ENCODE measurements around the gene CYFIP2. TPM values are rescaled to one million over a fixed set of nuclear protein-coding genes. Genes with fewer than 3 reads are reported as not detected.

The CYFIP2 gene
- total and polyA plus RNA-seq, 2 donors (not counting 1 experiment from before 2014, with no cell fraction given): 5.0 to 27.6 TPM

- H3K4me1 ChIP-seq (ENCODE audit: control insufficient read depth, extremely low read depth, insufficient read depth, low read length): no peaks in the 10 kb centered on the region
- no peaks in the 10 kb centered on the region for H4K20me1 ChIP-seq (ENCODE audit: control insufficient read depth, extremely low read depth, insufficient read depth, low read length)
- no peaks in the 10 kb centered on the region for H3K36me3 ChIP-seq (ENCODE audit: control insufficient read depth, insufficient read depth, low read length)
- H3K9ac ChIP-seq (ENCODE audit: insufficient read depth, low read length): no peak overlapping the region
- H3K4me3 ChIP-seq (replicated peaks in 1 of 4; ENCODE audit: control extremely low read depth in 1 of 4, insufficient read depth in 1 of 4, low read depth in 3 of 4, low read length in 4 of 4): no peak overlapping the region
- no peak for DNase-seq (ENCODE audit: low read depth in 2 of 2)
- no peak overlapping the region for H2AFZ ChIP-seq (ENCODE audit: low read length)
- H3K27ac ChIP-seq (ENCODE audit: insufficient read depth, low read length): no peak overlapping the region
- no peak overlapping the region for H3K4me2 ChIP-seq (ENCODE audit: extremely low read depth, insufficient read depth, low read length)
- H3K27me3 ChIP-seq (ENCODE audit: control insufficient read depth, insufficient read depth, low read length): no peaks in the 10 kb centered on the region
- TF ChIP-seq EZH2 (IDR thresholded peaks at IDR 0.05; ENCODE audit: low read length, missing control alignments): no peak
- no peak for TF ChIP-seq CTCF (conservative IDR thresholded peaks at IDR 0.05 in 1 of 2, IDR thresholded peaks at IDR 0.05 in 1 of 2; ENCODE audit: low read depth in 1 of 2, low read length in 2 of 2)
- no peaks in the 10 kb centered on the region for H3K79me2 ChIP-seq (ENCODE audit: control insufficient read depth, insufficient read depth, low read length)
- no peaks in the 10 kb centered on the region for H3K9me3 ChIP-seq (ENCODE audit: control insufficient read depth, insufficient read depth, low read depth, low read length)
These were observed 81.6 kb downstream of the CYFIP2 start for GRCh38 chr5:157347301-157348048.

- H3K36me3 ChIP-seq (ENCODE audit: control insufficient read depth, insufficient read depth, low read length): no peaks in the 10 kb centered on the region
- H3K79me2 ChIP-seq (ENCODE audit: control insufficient read depth, insufficient read depth, low read length): no peaks in the 10 kb centered on the region
- no peak overlapping the region for H3K27ac ChIP-seq (ENCODE audit: insufficient read depth, low read length)
- H3K4me3 ChIP-seq (replicated peaks in 1 of 4; ENCODE audit: control extremely low read depth in 1 of 4, insufficient read depth in 1 of 4, low read depth in 3 of 4, low read length in 4 of 4): no peak overlapping the region
- H3K9me3 ChIP-seq (ENCODE audit: control insufficient read depth, insufficient read depth, low read depth, low read length): no peaks in the 10 kb centered on the region
- H3K9ac ChIP-seq (ENCODE audit: insufficient read depth, low read length): no peak overlapping the region
- no peaks in the 10 kb centered on the region for H4K20me1 ChIP-seq (ENCODE audit: control insufficient read depth, extremely low read depth, insufficient read depth, low read length)
- H3K4me2 ChIP-seq (ENCODE audit: extremely low read depth, insufficient read depth, low read length): no peak overlapping the region
- DNase-seq (ENCODE audit: low read depth in 2 of 2): no peak
- no peak for TF ChIP-seq EZH2 (IDR thresholded peaks at IDR 0.05; ENCODE audit: low read length, missing control alignments)
- TF ChIP-seq CTCF (conservative IDR thresholded peaks at IDR 0.05 in 1 of 2, IDR thresholded peaks at IDR 0.05 in 1 of 2; ENCODE audit: low read depth in 1 of 2, low read length in 2 of 2): no peak
- H2AFZ ChIP-seq (ENCODE audit: low read length): no peak overlapping the region
- no peaks in the 10 kb centered on the region for H3K4me1 ChIP-seq (ENCODE audit: control insufficient read depth, extremely low read depth, insufficient read depth, low read length)
- no peaks in the 10 kb centered on the region for H3K27me3 ChIP-seq (ENCODE audit: control insufficient read depth, insufficient read depth, low read length)
These were observed 82.1 kb downstream of the CYFIP2 start for GRCh38 chr5:157348049-157348400.

- no peaks in the 10 kb centered on the region for H4K20me1 ChIP-seq (ENCODE audit: control insufficient read depth, extremely low read depth, insufficient read depth, low read length)
- no peaks in the 10 kb centered on the region for H3K9me3 ChIP-seq (ENCODE audit: control insufficient read depth, insufficient read depth, low read depth, low read length)
- no peak overlapping the region for H2AFZ ChIP-seq (ENCODE audit: low read length)
- H3K9ac ChIP-seq (ENCODE audit: insufficient read depth, low read length): no peak overlapping the region
- no peak for TF ChIP-seq EZH2 (IDR thresholded peaks at IDR 0.05; ENCODE audit: low read length, missing control alignments)
- TF ChIP-seq CTCF (conservative IDR thresholded peaks at IDR 0.05 in 1 of 2, IDR thresholded peaks at IDR 0.05 in 1 of 2; ENCODE audit: low read depth in 1 of 2, low read length in 2 of 2): no peak
- no peak for DNase-seq (ENCODE audit: low read depth in 2 of 2)
- no peaks in the 10 kb centered on the region for H3K27me3 ChIP-seq (ENCODE audit: control insufficient read depth, insufficient read depth, low read length)
- no peak overlapping the region for H3K4me3 ChIP-seq (replicated peaks in 1 of 4; ENCODE audit: control extremely low read depth in 1 of 4, insufficient read depth in 1 of 4, low read depth in 3 of 4, low read length in 4 of 4)
- H3K79me2 ChIP-seq (ENCODE audit: control insufficient read depth, insufficient read depth, low read length): no peaks in the 10 kb centered on the region
- no peak overlapping the region for H3K4me2 ChIP-seq (ENCODE audit: extremely low read depth, insufficient read depth, low read length)
- H3K36me3 ChIP-seq (ENCODE audit: control insufficient read depth, insufficient read depth, low read length): no peaks in the 10 kb centered on the region
- H3K27ac ChIP-seq (ENCODE audit: insufficient read depth, low read length): no peak overlapping the region
- H3K4me1 ChIP-seq (ENCODE audit: control insufficient read depth, extremely low read depth, insufficient read depth, low read length): no peaks in the 10 kb centered on the region
These were observed 85.2 kb downstream of the CYFIP2 start for GRCh38 chr5:157350939-157351801.

Data from fibroblast of lung (primary cell).